Activated T-cell treated with anti-CD3 and anti-CD28 coated beads, Interleukin-2, amount 50 U/mL, for 4 hours (primary cell): ENCODE results near the gene MMP8. TPM values are rescaled to one million over a fixed set of nuclear protein-coding genes. Genes with fewer than 3 reads are reported as not detected.
"Not testable (repeated sequence)": the region's sequence is repeated elsewhere in the genome, so short reads cannot be mapped to it uniquely, and the experiment has no call there.

Experiments
- ATAC-seq, 2 donors: fragments of 200-7000 bp; cut with Tn5 transposase; one replicate each; pipeline ENCODE4 v1.10.0; 2021
- DNase-seq: peaks from one replicate; pipeline ENCODE4 v3.0.0-alpha.2; 2020
- H3K27me3 Mint-ChIP-seq: one replicate; pipeline ENCODE4 v1.8.0; 2021; ENCODE audit warnings: low read depth, mixed read lengths
- H3K36me3 Mint-ChIP-seq: one replicate; pipeline ENCODE4 v1.8.0; 2022; ENCODE audit warnings: mixed read lengths; ENCODE audit not compliant: insufficient read depth
- H3K4me1 Mint-ChIP-seq: one replicate; pipeline ENCODE4 v1.8.0; 2021; ENCODE audit warnings: low read depth, mixed read lengths
- H3K4me3 Mint-ChIP-seq: one replicate; pipeline ENCODE4 v1.8.0; 2021; ENCODE audit warnings: mild to moderate bottlenecking, moderate library complexity, mixed read lengths
- H3K9me3 Mint-ChIP-seq: one replicate; pipeline ENCODE4 v1.8.0; 2021; ENCODE audit warnings: mixed read lengths
- total RNA-seq, 3 donors: library from RNA; stranded (reverse); gene quantifications; one replicate each; pipeline ENCODE4 v1.2.1, GENCODE V29; 2021

The MMP8 gene
- total RNA-seq, 3 donors from 2014 or later = not detected

DNA sequence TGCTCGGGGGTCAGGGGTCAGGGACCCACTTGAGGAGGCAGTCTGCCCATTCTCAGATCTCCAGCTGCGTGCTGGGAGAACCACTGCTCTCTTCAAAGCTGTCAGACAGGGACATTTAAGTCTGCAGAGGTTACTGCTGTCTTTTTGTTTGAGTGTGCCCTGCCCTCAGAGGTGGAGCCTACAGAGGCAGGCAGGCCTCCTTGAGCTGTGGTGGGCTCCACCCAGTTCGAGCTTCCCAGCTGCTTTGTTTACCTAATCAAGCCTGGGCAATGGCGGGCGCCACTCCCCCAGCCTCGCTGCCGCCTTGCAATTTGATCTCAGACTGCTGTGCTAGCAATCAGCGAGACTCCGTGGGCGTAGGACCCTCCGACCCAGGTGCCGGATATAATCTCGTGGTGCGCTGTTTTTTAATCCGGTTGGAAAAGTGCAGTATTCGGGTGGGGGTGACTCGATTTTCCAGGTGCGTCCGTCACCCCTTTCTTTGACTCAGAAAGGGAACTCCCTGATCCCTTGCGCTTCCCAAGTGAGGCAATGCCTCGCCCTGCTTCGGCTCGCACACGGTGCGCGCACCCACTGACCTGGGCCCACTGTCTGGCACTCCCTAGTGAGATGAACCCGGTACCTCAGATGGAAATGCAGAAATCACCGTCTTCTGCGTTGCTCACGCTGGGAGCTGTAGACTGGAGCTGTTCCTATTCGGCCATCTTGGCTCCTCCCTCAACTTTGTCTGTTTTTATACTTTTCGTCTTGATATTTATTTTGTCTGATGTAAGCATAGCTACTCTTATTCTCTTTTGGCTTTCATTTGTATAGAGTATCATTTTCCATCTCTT, 22.2 kb upstream of the MMP8 start:
- not testable (repeated sequence) for H3K4me1 Mint-ChIP-seq, H3K36me3 Mint-ChIP-seq, DNase-seq, ATAC-seq, H3K9me3 Mint-ChIP-seq, H3K4me3 Mint-ChIP-seq, H3K27me3 Mint-ChIP-seq

DNA sequence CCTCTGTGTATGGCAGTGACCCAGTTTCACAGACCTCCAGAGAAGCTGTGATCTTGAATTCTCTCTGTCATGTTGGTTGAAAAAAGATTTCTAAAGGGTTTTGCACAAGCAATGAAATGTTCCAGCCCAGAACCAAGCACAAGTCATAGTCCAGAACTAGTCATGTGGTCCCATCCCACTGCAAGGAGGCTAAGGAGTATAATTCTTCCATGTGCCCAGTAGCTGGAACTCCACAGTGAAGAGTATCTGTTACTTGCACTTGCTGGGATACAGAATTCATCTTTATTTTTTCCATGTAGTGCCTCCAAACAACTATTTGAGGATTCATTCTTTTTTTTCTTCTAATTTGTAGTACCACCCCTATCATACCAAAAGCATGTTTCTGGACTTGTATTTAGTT, 9.9 kb upstream of the MMP8 start:
- peaks cover 11% of the 10 kb centered on the region for H3K27me3 Mint-ChIP-seq
- H3K36me3 Mint-ChIP-seq = no peaks in the 10 kb centered on the region
- ATAC-seq = no peak
- DNase-seq = no peak
- H3K9me3 Mint-ChIP-seq = no peaks in the 10 kb centered on the region
- H3K4me1 Mint-ChIP-seq = no peaks in the 10 kb centered on the region
- no peak overlapping the region for H3K4me3 Mint-ChIP-seq

DNA sequence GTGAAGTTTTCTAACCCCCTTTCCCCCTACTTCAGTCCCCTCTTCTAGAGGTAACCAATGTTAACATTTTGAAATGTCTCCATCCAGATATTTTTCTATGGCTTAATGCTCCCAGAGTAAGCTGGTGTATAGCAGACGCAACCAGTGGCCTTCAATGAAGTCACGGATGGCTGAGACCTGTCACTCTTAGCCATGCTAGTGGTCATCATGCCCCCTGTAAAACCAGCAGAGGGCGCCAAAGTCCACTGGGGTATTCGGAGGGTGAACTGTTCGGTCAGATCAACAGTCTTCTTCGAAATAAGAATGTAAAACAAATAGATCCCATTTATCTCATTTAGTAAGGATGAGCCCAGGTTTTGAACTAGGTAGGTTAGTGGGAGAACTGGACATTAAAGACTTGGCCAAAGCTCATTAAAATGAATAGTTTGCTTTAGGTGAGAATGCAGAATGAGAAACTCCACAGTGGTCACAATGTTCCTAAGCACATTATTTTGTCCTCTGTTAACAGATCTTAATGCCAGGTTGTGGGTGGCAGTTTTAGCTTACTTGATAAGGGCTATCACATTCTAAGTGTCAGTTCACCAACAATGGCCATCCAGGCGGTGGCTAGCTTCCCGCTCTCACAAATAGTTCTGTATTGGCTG, 8.6 kb upstream of the MMP8 start:
- H3K9me3 Mint-ChIP-seq = no peaks in the 10 kb centered on the region
- H3K4me3 Mint-ChIP-seq = no peak overlapping the region
- no peak for DNase-seq
- H3K4me1 Mint-ChIP-seq = no peaks in the 10 kb centered on the region
- peaks cover 9% of the 10 kb centered on the region for H3K27me3 Mint-ChIP-seq
- ATAC-seq = no peak
- no peaks in the 10 kb centered on the region for H3K36me3 Mint-ChIP-seq

DNA sequence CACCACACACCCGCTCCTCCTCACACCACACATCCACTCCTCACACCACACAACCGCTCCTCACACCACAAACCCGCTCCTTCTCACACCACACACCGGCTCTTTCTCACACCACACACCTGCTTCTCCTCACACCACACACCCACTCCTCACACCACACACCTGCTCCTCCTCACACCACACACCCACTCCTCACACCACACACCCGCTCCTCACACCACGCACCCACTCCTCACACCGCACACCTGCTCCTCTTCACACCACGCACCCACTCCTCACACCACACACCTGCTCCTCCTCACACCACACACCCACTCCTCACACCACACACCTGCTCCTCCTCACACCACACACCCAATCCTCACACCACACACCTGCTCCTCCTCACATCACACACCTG, 6.2 kb upstream of the MMP8 start:
- H3K9me3 Mint-ChIP-seq, H3K36me3 Mint-ChIP-seq, H3K4me1 Mint-ChIP-seq, H3K27me3 Mint-ChIP-seq, DNase-seq, H3K4me3 Mint-ChIP-seq, ATAC-seq: not testable (repeated sequence)

DNA sequence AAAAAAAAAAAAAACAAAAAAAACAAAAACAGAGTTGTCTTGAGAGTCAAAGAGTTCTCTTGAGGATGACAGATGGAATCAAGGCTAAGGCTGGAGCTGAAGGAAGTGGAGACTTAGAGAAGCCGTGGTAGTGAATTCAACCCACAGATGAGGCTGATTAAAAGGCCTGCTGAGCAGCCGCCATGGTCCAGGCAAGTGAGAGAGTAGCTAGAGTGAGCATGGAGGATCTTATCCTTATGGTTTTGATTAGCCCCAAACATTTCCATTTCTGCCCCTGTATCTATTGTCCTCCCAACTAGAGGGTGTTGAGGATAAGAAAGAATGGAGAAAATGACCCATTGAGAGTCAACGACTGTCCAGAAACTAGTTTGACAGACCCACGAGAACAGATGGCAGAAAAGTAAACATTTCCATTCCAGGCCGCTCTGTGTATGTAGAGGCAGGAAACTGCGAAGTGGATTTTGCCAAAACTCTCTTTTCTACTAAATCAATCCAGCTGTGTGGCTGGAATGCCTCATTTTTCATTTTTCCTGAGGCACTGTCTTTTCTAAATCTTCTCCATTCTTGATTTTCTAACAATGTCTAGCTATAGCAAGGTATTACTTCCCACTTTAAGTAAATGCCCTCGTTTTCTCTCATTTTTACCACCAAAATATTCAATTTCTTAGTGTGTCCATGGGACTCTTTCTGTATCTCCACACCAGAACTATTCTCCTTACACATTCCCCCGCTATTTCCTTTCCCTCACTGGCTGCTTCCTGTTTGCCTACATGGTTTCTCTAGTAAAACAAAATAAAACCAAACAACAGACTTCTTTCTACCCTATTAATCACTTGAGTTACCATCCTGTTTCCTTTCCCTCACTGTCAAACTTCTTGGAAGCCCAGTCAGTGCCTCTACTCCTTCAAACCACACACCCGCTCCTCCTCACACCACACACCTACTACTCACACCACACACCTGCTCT, 5.4 kb upstream of the MMP8 start:
- no peaks in the 10 kb centered on the region for H3K4me1 Mint-ChIP-seq
- no peaks in the 10 kb centered on the region for H3K9me3 Mint-ChIP-seq
- no peaks in the 10 kb centered on the region for H3K36me3 Mint-ChIP-seq
- no peaks in the 10 kb centered on the region for H3K27me3 Mint-ChIP-seq
- ATAC-seq (no peak), DNase-seq (no peak)
- no peak overlapping the region for H3K4me3 Mint-ChIP-seq

DNA sequence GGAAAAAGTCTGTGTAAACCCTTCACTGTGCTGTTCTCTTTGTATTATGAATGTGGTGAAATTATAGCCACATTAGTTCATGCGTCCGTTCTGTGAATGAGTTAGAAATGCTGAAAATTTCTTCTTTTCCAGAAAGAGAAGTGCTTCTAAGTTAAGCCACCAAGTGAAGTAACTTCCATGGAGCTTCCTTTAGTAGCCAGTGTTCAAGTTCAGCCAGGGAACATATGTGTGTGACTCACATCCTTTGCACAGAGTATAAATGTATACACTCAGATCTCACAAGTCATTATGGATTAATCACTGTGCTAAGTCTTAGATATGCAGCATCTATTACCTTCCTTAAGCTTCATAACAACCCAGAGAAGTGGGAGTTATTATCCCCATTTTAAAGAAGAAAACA, 3.1 kb upstream of the MMP8 start:
- ATAC-seq (no peak), DNase-seq (no peak)
- H3K27me3 Mint-ChIP-seq = no peaks in the 10 kb centered on the region
- H3K4me3 Mint-ChIP-seq = no peak overlapping the region
- no peaks in the 10 kb centered on the region for H3K4me1 Mint-ChIP-seq
- H3K9me3 Mint-ChIP-seq = peaks cover 3% of the 10 kb centered on the region
- no peaks in the 10 kb centered on the region for H3K36me3 Mint-ChIP-seq

DNA sequence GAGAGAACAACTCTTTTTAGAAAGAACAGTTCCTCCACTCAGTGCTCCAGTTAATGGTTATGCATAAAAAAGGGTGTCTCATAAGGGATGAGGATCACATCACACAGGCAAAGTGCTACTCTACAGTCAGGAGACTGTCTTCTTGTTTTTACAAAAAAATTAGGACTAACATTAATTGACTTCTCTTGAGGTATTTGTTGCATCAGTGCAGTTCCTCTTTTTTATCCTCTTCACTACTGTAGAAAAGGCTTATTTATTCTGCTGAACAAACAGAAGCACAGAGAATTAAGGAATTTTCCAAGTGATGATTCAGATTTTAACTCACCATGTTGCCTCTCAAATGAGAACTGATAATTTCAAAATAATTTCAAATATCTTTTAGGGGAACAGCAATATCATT, 1.9 kb downstream of the MMP8 start:
- no peaks in the 10 kb centered on the region for H3K36me3 Mint-ChIP-seq
- H3K27me3 Mint-ChIP-seq = peaks cover 6% of the 10 kb centered on the region
- ATAC-seq (no peak), DNase-seq (no peak)
- H3K9me3 Mint-ChIP-seq = peaks cover 3% of the 10 kb centered on the region
- H3K4me1 Mint-ChIP-seq = no peaks in the 10 kb centered on the region
- H3K4me3 Mint-ChIP-seq = no peak overlapping the region

DNA sequence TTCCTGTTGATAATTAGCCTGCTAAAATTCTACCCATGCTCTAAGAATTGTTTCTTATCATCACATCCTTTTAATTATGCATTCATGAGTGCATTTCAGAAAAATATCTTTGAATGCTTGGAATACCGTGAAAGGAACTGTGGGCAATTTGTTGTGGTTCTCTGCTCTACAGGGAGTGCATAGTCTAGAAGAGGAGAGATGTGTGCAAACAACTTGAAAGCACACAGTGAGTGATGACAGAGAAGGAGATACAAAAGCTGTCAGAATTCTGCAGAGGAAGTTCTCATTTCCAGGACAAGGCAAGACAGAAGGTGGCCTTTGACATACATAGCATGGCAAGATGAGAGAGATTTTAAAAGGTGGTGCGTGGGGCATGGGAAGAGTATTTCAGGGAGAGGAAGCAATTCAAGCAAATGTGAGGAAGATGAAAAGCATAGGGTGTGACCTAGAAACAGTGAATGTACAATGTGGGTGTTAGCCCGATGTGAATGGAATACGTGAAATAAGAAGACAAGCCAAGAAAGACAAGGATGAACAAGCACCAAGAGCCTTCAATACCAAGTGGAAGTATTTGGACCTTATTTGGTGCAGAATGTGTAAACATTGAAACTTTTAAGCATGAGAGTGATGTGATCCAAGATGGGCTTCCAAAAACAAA, 5.0 kb downstream of the MMP8 start:
- no peaks in the 10 kb centered on the region for H3K36me3 Mint-ChIP-seq
- ATAC-seq (no peak), DNase-seq (no peak)
- H3K9me3 Mint-ChIP-seq = peaks cover 3% of the 10 kb centered on the region
- peaks cover 8% of the 10 kb centered on the region for H3K27me3 Mint-ChIP-seq
- H3K4me1 Mint-ChIP-seq = no peaks in the 10 kb centered on the region
- H3K4me3 Mint-ChIP-seq = no peak overlapping the region

DNA sequence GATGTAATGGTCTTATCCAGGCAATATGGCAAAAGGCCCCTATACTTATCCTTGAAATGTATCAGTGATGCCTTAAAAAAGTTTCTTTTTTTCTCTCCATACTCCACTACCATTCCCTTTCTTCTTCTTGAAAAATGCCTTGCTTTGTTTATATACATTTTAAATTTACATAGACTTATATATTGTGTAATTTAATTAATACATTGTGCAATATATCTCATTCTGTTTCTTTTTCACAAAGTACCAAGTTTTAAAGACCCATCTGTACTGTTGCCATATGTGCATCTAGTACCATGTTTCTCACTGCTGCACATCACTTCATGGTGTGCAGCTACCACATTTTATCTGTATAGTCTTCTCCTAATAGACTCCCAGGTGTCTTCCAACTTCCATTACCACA, 7.5 kb downstream of the MMP8 start:
- no peaks in the 10 kb centered on the region for H3K9me3 Mint-ChIP-seq
- DNase-seq (no peak), ATAC-seq (no peak)
- no peak overlapping the region for H3K4me3 Mint-ChIP-seq
- H3K36me3 Mint-ChIP-seq = no peaks in the 10 kb centered on the region
- H3K4me1 Mint-ChIP-seq = no peaks in the 10 kb centered on the region
- H3K27me3 Mint-ChIP-seq = peaks cover 17% of the 10 kb centered on the region

DNA sequence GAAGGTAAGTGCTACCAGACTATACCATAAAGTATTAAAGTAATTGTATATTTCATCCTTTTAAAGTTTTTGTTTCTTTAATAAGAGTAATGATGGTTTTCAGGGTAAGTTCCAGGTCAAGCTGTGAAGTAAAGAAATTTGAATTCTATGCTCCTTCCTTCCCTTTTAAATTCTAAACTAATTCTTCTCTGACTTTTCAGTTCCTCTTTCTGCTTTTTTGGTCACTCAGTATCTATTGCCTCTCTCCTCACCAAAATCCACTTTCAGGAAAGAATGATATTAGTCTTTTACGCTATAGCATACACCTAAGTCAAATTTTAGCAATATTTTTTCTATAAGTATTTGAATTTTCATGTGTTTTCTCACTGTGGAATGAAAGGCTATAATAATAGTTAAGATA, 8.2 kb downstream of the MMP8 start:
- no peaks in the 10 kb centered on the region for H3K9me3 Mint-ChIP-seq
- ATAC-seq (no peak), DNase-seq (no peak)
- H3K36me3 Mint-ChIP-seq = no peaks in the 10 kb centered on the region
- H3K27me3 Mint-ChIP-seq = peaks cover 20% of the 10 kb centered on the region
- no peak overlapping the region for H3K4me3 Mint-ChIP-seq
- no peaks in the 10 kb centered on the region for H3K4me1 Mint-ChIP-seq

DNA sequence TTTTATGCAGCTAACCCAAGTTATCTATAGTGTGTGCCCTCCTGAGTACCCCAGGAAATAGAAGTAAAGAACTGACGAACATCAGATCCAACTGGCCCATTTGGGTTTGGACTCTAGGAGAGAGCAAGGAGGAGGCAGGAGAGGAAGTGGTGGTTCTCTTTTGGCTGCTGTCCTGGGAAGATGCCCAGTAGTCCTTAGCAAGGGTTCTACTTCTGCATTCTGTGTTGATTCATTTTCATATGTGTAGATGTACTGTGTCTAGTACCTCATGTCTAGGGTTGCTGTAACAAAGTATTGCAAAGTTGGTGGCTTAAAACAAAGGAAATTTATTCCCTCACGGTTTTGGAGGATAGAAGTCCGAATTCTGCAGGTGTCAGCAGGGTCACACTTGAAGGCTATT, 12.6 kb downstream of the MMP8 start:
- no peak overlapping the region for H3K4me3 Mint-ChIP-seq
- no peaks in the 10 kb centered on the region for H3K4me1 Mint-ChIP-seq
- H3K27me3 Mint-ChIP-seq = peaks cover 14% of the 10 kb centered on the region

DNA sequence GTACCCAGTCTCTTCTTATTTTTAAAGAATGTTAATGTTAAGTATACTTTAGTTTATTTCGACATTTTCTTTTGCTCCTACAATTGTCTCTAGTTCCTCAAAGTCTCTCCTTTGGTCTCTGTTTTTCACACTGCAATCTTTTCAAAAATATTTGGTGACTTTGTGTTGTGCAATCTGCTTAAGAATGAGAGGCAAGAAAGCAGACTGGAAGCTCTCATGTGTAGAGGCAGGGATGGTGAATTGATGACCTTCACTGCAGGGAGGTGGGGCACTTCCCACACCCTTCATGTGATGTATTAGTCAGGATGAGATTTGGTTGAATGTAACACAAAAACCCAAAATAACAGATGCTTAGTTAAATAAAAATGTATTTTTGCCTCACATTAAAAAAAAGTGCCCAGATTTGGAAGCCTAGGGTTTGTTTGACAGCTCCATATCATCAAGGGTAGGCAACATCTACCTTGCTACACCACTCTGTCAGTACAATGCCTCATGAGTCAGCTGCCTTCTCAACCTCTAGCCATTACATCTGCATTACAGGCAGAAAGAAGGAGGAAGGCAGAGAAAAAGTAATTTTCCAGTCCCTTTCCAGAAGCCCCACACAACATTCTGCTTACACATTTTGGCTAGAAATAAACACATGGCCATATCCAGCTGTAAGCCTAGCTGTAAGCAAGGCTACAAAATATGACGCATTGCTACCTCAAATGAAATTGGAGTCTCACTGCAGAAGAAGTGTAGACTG, 15.4 kb downstream of the MMP8 start:
- ATAC-seq = no peak
- H3K36me3 Mint-ChIP-seq = no peaks in the 10 kb centered on the region
- peaks cover 12% of the 10 kb centered on the region for H3K27me3 Mint-ChIP-seq
- no peaks in the 10 kb centered on the region for H3K4me1 Mint-ChIP-seq
- no peaks in the 10 kb centered on the region for H3K9me3 Mint-ChIP-seq
- no peak for DNase-seq
- H3K4me3 Mint-ChIP-seq = no peak overlapping the region

More for the DNA sequence above, 12.6 kb downstream of the MMP8 start:
- no peaks in the 10 kb centered on the region for H3K36me3 Mint-ChIP-seq
- DNase-seq = no peak
- no peaks in the 10 kb centered on the region for H3K9me3 Mint-ChIP-seq
- no peak for ATAC-seq

DNA sequence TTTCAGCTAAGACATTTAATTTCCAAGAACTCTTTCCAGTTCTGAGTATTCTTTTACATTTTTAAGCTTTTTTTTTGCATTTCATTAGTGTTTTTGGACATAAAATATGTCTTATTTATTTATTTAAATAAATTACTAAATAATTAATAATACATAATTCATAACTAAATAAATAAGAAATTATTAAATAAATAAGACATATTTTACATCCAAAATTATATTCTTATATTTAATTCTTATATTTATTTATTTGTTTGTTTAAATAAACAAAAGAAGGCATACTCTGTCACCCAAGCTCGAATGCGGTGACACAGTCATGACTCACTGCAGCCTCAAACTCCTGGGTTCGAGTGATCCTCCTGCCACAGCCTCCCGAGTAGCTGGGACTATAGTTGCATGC, 16.1 kb downstream of the MMP8 start:
- no peak for DNase-seq
- H3K9me3 Mint-ChIP-seq = no peaks in the 10 kb centered on the region
- H3K4me1 Mint-ChIP-seq = no peaks in the 10 kb centered on the region
- no peak overlapping the region for H3K4me3 Mint-ChIP-seq
- no peak for ATAC-seq
- H3K36me3 Mint-ChIP-seq = no peaks in the 10 kb centered on the region
- peaks cover 12% of the 10 kb centered on the region for H3K27me3 Mint-ChIP-seq
